Smooth muscle cell (in vitro differentiated cells): ENCODE measurements around the gene RILPL2. TPM values are rescaled to one million over a fixed set of nuclear protein-coding genes. Genes with fewer than 3 reads are reported as not detected.

ENCODE experiments used
- DNase-seq: peaks from one replicate; lab custom pipeline; 2025; ENCODE audit not compliant: unreplicated experiment; lab: John Stamatoyannopoulos, UW
- H2AFZ ChIP-seq: fragments of 200-600 bp; sonication (generic); 2 replicates; pipeline ENCODE4 v1.6.0; 2016; ENCODE audit warnings: antibody characterized with exemption, low read depth, mild to moderate bottlenecking
- H3F3A ChIP-seq: fragments of 200-600 bp; sonication (generic); 2 replicates; pipeline ENCODE4 v1.6.0; 2017; ENCODE audit warnings: antibody characterized with exemption, low read depth
- H3K27ac ChIP-seq: fragments of 200-600 bp; sonication (generic); 2 replicates; pipeline ENCODE4 v1.5.1; 2016; ENCODE audit warnings: low read depth, mild to moderate bottlenecking
- H3K27me3 ChIP-seq: fragments of 200-600 bp; sonication (generic); 2 replicates; pipeline ENCODE4 v1.6.1; 2016; ENCODE audit warnings: low read depth, mild to moderate bottlenecking
- H3K36me3 ChIP-seq: fragments of 200-600 bp; sonication (generic); 2 replicates; pipeline ENCODE4 v1.5.1; 2016; ENCODE audit warnings: low read depth
- H3K4me1 ChIP-seq: fragments of 200-600 bp; sonication (generic); 2 replicates; pipeline ENCODE4 v1.5.1; 2016; ENCODE audit warnings: low read depth
- H3K4me2 ChIP-seq: fragments of 200-600 bp; sonication (generic); 2 replicates; pipeline ENCODE4 v1.6.0; 2016; ENCODE audit warnings: mild to moderate bottlenecking
- H3K4me3 ChIP-seq: fragments of 200-600 bp; sonication (generic); 2 replicates; pipeline ENCODE4 v1.5.1; 2016; ENCODE audit warnings: mild to moderate bottlenecking
- H3K79me2 ChIP-seq: fragments of 200-600 bp; sonication (generic); 2 replicates; pipeline ENCODE4 v1.6.0; 2016; ENCODE audit warnings: low read depth, mild to moderate bottlenecking
- H3K9ac ChIP-seq: fragments of 200-600 bp; sonication (generic); 2 replicates; pipeline ENCODE4 v1.6.0; 2016; ENCODE audit warnings: low read depth
- H3K9me3 ChIP-seq: fragments of 200-600 bp; sonication (generic); replicated peaks from 2 replicates; pipeline ENCODE4 v1.5.1; 2016; ENCODE audit warnings: low read depth
- H4K20me1 ChIP-seq: fragments of 200-600 bp; sonication (generic); 2 replicates; pipeline ENCODE4 v1.6.0; 2016; ENCODE audit warnings: low read depth
- WGBS: methylation state at CpG from one replicate; pipeline ENCODE4 v1.1.7; 2016; ENCODE audit warnings: low lambda C conversion rate; 5-methylcytosine and 5-hydroxymethylcytosine counted together
- polyA plus RNA-seq: library from polyadenylated mRNA; unstranded; fragments of >200 nt; fragmentation: Nextera tagmentation; extraction: Ambion mirVana; gene quantifications from 2 replicates; pipeline ENCODE4 v1.2.1, GENCODE V29; 2016
- total RNA-seq: library from RNA; depleted of rRNA; stranded (reverse); fragments of >200 nt; gene quantifications from 2 replicates; pipeline ENCODE4 v1.2.3, GENCODE V29; 2014
- TF ChIP-seq, protein P1 (sequence below): fragments of 200-600 bp; sonication (generic); IDR thresholded peaks from 2 replicates; pipeline ENCODE4 v1.5.1; 2017; ENCODE audit warnings: borderline replicate concordance, mild to moderate bottlenecking, antibody characterized with exemption; ENCODE audit not compliant: insufficient read depth, poor library complexity, severe bottlenecking

RILPL2 gene
- total and polyA plus RNA-seq, 2 experiments from 2014 or later: 0.85 to 2.2 TPM

DNA sequence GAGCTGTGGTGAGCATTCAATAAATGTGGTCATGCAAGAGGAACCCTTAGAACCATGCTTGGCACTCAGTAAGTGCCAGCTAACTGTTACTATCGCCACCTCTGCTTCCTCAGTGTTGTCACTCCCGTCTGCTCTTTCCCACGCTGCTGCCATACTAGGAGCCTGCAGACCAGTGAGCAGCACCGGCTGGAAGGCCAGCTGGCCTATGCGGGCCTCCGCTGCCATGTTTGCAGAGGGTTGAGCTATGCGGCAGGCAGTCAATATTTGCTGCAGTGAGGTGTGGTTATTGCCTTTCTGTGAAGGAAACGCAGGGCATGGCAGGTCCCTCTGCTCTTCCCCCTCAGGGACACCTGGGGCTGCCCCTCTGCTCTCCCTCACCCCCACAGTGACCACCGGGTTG is 39.5 kb downstream of the RILPL2 start:
- no peak overlapping the region for H3K27ac ChIP-seq
- no peak overlapping the region for H3K4me3 ChIP-seq
- no peaks in the 10 kb centered on the region for H3K9me3 ChIP-seq
- H3K9ac ChIP-seq: no peak overlapping the region
- H3K27me3 ChIP-seq: no peaks in the 10 kb centered on the region
- peaks cover 95% of the 10 kb centered on the region for H3K79me2 ChIP-seq
- no peaks in the 10 kb centered on the region for H3F3A ChIP-seq
- DNase-seq: no peak
- H4K20me1 ChIP-seq: peaks cover 87% of the 10 kb centered on the region
- 98% methylated on average over 9 of the region's 9 CpGs for WGBS
- TF ChIP-seq, protein P1, sequence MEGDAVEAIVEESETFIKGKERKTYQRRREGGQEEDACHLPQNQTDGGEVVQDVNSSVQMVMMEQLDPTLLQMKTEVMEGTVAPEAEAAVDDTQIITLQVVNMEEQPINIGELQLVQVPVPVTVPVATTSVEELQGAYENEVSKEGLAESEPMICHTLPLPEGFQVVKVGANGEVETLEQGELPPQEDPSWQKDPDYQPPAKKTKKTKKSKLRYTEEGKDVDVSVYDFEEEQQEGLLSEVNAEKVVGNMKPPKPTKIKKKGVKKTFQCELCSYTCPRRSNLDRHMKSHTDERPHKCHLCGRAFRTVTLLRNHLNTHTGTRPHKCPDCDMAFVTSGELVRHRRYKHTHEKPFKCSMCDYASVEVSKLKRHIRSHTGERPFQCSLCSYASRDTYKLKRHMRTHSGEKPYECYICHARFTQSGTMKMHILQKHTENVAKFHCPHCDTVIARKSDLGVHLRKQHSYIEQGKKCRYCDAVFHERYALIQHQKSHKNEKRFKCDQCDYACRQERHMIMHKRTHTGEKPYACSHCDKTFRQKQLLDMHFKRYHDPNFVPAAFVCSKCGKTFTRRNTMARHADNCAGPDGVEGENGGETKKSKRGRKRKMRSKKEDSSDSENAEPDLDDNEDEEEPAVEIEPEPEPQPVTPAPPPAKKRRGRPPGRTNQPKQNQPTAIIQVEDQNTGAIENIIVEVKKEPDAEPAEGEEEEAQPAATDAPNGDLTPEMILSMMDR: no peak
- H3K4me2 ChIP-seq: no peak overlapping the region
- no peak overlapping the region for H2AFZ ChIP-seq
- no peaks in the 10 kb centered on the region for H3K36me3 ChIP-seq
- H3K4me1 ChIP-seq: no peaks in the 10 kb centered on the region

DNA sequence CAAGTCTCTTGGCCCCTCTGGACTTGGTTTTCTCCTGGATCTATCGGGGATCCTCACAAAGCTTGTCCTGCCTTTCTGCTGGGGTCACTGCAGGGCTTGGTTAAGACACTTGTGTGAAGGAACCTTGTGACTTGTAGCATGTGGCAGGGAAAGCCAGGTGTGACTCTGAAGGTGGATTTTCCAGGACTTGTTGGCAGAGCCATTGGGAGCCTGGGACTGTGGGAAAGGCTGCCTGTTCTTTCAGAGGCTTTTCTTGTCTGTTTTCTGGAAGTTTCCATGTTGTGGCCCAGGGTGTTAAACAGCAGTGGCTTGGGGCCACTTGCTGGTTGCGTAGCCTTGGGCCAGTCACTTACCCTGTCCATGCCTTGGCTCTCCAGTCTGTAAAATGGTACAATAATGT is 39.9 kb downstream of the RILPL2 start:
- H3K4me2 ChIP-seq: no peak overlapping the region
- peaks cover 95% of the 10 kb centered on the region for H3K79me2 ChIP-seq
- H3K27ac ChIP-seq: no peak overlapping the region
- no peaks in the 10 kb centered on the region for H3K36me3 ChIP-seq
- DNase-seq: no peak
- no peak overlapping the region for H3K4me3 ChIP-seq
- H3K9me3 ChIP-seq: no peaks in the 10 kb centered on the region
- no peak overlapping the region for H2AFZ ChIP-seq
- no peaks in the 10 kb centered on the region for H3K27me3 ChIP-seq
- peaks cover 87% of the 10 kb centered on the region for H4K20me1 ChIP-seq
- no peak overlapping the region for H3K9ac ChIP-seq
- no peaks in the 10 kb centered on the region for H3F3A ChIP-seq
- TF ChIP-seq, protein P1: no peak
- 100% methylated on average over 2 of the region's 2 CpGs for WGBS
- H3K4me1 ChIP-seq: no peaks in the 10 kb centered on the region

DNA sequence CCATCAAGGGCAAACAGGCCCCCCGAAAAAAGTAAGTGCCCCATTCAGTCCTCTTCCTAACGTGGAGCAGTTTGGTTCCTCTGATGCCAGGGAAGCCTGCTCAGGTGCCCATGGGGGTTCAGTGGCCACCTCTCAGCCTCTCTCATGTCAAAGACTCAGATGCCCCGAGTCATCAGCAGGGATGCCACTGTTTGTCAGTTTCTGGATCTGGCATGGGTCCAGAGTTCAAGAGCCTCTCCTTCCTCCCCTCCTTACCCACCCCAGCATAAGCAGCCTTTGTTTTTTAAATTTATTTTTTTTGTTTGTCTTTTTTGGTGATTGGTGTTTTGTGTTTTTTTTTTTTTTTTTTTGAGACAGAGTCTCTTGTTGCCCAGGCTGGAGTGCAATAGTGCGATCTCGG is 41.2 kb downstream of the RILPL2 start:
- no peak overlapping the region for H3K9ac ChIP-seq
- no peak overlapping the region for H3K4me3 ChIP-seq
- no peaks in the 10 kb centered on the region for H3F3A ChIP-seq
- WGBS: 99% methylated on average over 5 of the region's 5 CpGs
- H3K4me1 ChIP-seq: peaks cover 2% of the 10 kb centered on the region
- no peak overlapping the region for H3K4me2 ChIP-seq
- peaks cover 98% of the 10 kb centered on the region for H3K79me2 ChIP-seq
- H3K36me3 ChIP-seq: no peaks in the 10 kb centered on the region
- no peaks in the 10 kb centered on the region for H3K27me3 ChIP-seq
- H4K20me1 ChIP-seq: peaks cover 88% of the 10 kb centered on the region
- H3K9me3 ChIP-seq: no peaks in the 10 kb centered on the region
- no peak for DNase-seq
- H3K27ac ChIP-seq: no peak overlapping the region
- no peak overlapping the region for H2AFZ ChIP-seq
- TF ChIP-seq, protein P1: no peak

DNA sequence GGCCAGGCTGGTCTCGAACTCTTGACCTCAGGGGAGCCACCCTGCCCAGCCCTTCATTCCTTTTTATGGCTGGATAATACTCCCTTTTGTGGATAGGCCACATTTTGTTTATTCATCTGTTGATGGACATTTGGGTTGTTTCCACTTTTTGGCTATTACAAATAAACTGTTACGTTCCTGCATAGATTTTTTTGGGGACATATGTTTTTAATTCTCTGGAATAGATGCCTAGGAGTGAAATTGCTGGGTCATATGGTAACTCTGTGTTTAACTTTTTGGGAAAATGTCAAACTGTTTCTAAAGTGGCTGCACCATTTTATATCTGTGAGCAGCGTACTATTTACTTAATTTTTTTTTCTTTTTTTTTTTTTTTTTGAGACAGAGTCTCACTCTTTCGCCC is 42.7 kb downstream of the RILPL2 start:
- H3K4me3 ChIP-seq: no peak overlapping the region
- H3F3A ChIP-seq: no peaks in the 10 kb centered on the region
- H3K79me2 ChIP-seq: peaks cover 89% of the 10 kb centered on the region
- no peaks in the 10 kb centered on the region for H3K27me3 ChIP-seq
- peaks cover 8% of the 10 kb centered on the region for H3K4me1 ChIP-seq
- no peaks in the 10 kb centered on the region for H3K9me3 ChIP-seq
- DNase-seq: no peak
- TF ChIP-seq, protein P1: no peak
- no peak overlapping the region for H3K4me2 ChIP-seq
- no peak overlapping the region for H2AFZ ChIP-seq
- no peak overlapping the region for H3K27ac ChIP-seq
- no peaks in the 10 kb centered on the region for H3K36me3 ChIP-seq
- WGBS: 97% methylated on average over 4 of the region's 4 CpGs
- peaks cover 80% of the 10 kb centered on the region for H4K20me1 ChIP-seq
- no peak overlapping the region for H3K9ac ChIP-seq
